Measurements from ENCODE around the gene GAGE10. TPM values are rescaled to one million over a fixed set of nuclear protein-coding genes. Genes with fewer than 3 reads are reported as not detected.

The GAGE10 gene
- total and polyA plus RNA-seq, 9 of the 15 experiments (the other 6 are each of a cell fraction or from before 2014, with no cell fraction given) = 0.80 to 3.1 (median 0.96) TPM; not detected in 4

GRCh38 chrX:49263631-49264030, 39.8 kb upstream of the GAGE10 start:
- no TSS peak for BruUV-seq (replicated peaks)
- H3K27ac ChIP-seq (ENCODE audit: extremely low read depth, low read depth, low read length) = no peak overlapping the region
- TF ChIP-seq CTBP1 (IDR thresholded peaks at IDR 0.05; ENCODE audit: borderline replicate concordance) = no peak
- TF ChIP-seq TAL1 (IDR thresholded peaks at IDR 0.05) = no peak
- no peak for TF ChIP-seq GTF2E2 (tag; IDR thresholded peaks at IDR 0.05)
- TF ChIP-seq BHLHE40 (IDR thresholded peaks at IDR 0.05; ENCODE audit: low read length) = no peak
- no peak for TF ChIP-seq ZNF133 (CRISPR knock-in tag; IDR thresholded peaks at IDR 0.05)
- no peak for TF ChIP-seq KHSRP (IDR thresholded peaks at IDR 0.05)
- TF ChIP-seq, protein P1, sequence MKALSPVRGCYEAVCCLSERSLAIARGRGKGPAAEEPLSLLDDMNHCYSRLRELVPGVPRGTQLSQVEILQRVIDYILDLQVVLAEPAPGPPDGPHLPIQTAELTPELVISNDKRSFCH (CRISPR knock-in tag; IDR thresholded peaks at IDR 0.05) = no peak
- TF ChIP-seq, protein P1 (tag; IDR thresholded peaks at IDR 0.05) = no peak
- TF ChIP-seq, protein P2, sequence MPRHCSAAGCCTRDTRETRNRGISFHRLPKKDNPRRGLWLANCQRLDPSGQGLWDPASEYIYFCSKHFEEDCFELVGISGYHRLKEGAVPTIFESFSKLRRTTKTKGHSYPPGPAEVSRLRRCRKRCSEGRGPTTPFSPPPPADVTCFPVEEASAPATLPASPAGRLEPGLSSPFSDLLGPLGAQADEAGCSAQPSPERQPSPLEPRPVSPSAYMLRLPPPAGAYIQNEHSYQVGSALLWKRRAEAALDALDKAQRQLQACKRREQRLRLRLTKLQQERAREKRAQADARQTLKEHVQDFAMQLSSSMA (CRISPR knock-in tag; IDR thresholded peaks at IDR 0.05) = no peak
- no peak for TF ChIP-seq PTTG1 (tag; IDR thresholded peaks at IDR 0.05; ENCODE audit: low read depth)
- no peak for TF ChIP-seq ETS1 (conservative IDR thresholded peaks at IDR 0.05; ENCODE audit: control insufficient read depth, low read depth, low read length)
- TF ChIP-seq, protein P3, sequence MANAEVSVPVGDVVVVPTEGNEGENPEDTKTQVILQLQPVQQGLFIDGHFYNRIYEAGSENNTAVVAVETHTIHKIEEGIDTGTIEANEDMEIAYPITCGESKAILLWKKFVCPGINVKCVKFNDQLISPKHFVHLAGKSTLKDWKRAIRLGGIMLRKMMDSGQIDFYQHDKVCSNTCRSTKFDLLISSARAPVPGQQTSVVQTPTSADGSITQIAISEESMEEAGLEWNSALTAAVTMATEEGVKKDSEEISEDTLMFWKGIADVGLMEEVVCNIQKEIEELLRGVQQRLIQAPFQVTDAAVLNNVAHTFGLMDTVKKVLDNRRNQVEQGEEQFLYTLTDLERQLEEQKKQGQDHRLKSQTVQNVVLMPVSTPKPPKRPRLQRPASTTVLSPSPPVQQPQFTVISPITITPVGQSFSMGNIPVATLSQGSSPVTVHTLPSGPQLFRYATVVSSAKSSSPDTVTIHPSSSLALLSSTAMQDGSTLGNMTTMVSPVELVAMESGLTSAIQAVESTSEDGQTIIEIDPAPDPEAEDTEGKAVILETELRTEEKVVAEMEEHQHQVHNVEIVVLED (CRISPR knock-in tag; IDR thresholded peaks at IDR 0.05) = no peak
- no peak for TF ChIP-seq FOXJ2 (tag; IDR thresholded peaks at IDR 0.05)
- no peak for TF ChIP-seq ARID1B (IDR thresholded peaks at IDR 0.05)
- TF ChIP-seq ATF2 (CRISPR knock-in tag; IDR thresholded peaks at IDR 0.05) = no peak

More at GRCh38 chrX:49263631-49264030, 39.8 kb upstream of the GAGE10 start:
- Histone ChIP-seq H4K20me1 (replicated peaks; ENCODE audit: control insufficient read depth, insufficient read depth, low read length) (no peaks in the 10 kb centered on the region), H3K79me2 (ENCODE audit: control insufficient read depth, insufficient read depth, low read length) (no peaks in the 10 kb centered on the region), H3K36me3 (ENCODE audit: control insufficient read depth, insufficient read depth, low read length) (no peaks in the 10 kb centered on the region), H3K9ac (ENCODE audit: insufficient read depth in 1 of 2, low read depth in 2 of 2, low read length in 2 of 2) (no peak overlapping the region), H3K4me2 (ENCODE audit: insufficient read depth, low read length) (no peak overlapping the region), H3K4me3 (no peak overlapping the region), H2AFZ (ENCODE audit: low read depth, low read length) (0 out of 2 replicates have a peak overlapping the region, but pooled peaks have one; percentile 7), H3K27me3 (ENCODE audit: control insufficient read depth in 2 of 2, insufficient read depth in 2 of 2, low read length in 2 of 2) (no peaks in the 10 kb centered on the region), H3K9me1 (ENCODE audit: control insufficient read depth, insufficient read depth, low read length) (no peaks in the 10 kb centered on the region), H3K9me3 (replicated peaks; ENCODE audit: control insufficient read depth, insufficient read depth, low read depth, low read length) (no peaks in the 10 kb centered on the region), H3K4me1 (replicated peaks in 1 of 2; ENCODE audit: control insufficient read depth in 2 of 2, insufficient read depth in 2 of 2, low read length in 2 of 2) (peaks cover 0 to 5% of the 10 kb centered on the region in 2 experiments; a peak in 1 of 5 replicates)
- ChIA-PET POLR2A (interaction anchor here (0.9 to 1.0 kb wide), 2 partner anchors 10 to 14 kb away, joined by 3 read pairs; no protein-coding TSS in a partner anchor), CTCF (ENCODE audit: low intra/inter-chr PET ratio) (no interaction called here)
- DNase-seq (ENCODE audit: extremely low read depth in 1 of 4, low spot score in 3 of 4) = no peak
- WGBS (ENCODE audit: insufficient coverage, low coverage, missing lambda C conversion rate) = 27% methylated on average over 5 of the region's 10 CpGs
- no peak for ATAC-seq
- in situ Hi-C loops (cut with MboI) = no loop called here
- no peak for FAIRE-seq
- intact Hi-C loops (cut with micrococcal nuclease) = no loop called here
